ENCODE results near the gene PDGFB. TPM values are rescaled to one million over a fixed set of nuclear protein-coding genes. Genes with fewer than 3 reads are reported as not detected.

The PDGFB gene
- total RNA-seq, 4 donors from 2014 or later = 2.7 to 7.5 (median 4.0) TPM

DNA sequence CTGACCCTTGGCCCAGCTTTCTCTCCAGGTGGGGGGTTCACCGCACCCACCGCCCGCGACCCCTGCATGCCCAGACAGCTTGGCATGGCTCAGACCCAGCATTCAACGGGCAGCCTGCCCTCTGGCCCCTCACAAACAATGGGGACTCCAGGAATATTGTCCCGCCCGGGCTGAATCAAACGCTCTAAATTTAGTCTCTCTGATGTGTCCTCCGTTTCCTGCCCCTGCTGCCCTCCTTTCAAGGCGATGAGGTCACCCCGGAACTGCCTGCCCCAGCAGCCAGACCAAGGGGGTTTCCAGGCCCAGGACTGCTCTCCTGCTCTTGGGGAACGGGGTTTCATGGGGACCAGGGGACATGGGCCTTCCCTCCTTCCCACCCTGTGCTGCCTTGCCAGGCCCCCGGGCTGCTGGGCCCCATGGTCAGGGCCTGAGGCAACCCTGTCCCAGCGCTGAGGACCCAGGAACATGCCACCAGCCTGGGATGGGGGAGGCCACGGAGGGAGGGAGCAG lies 10.1 kb upstream of the PDGFB start:
- Histone ChIP-seq H3K4me1 (peaks cover 10 to 24% (median 17%) of the 10 kb centered on the region in 4 donors), H3K27ac (peak overlapping the region in 2 of 4 donors; percentile 1 to 43), H3K9me3 (no peaks in the 10 kb centered on the region), H3K36me3 (no peaks in the 10 kb centered on the region), H3K27me3 (peaks cover 38% of the 10 kb centered on the region), H3K4me3 (no peak overlapping the region)
- in situ Hi-C loops (cut with MboI; ENCODE audit: low pct_ligation_motif_present in 1 of 4, low pct_unique_long_range_greater_than_20kb in 1 of 4, low sequenced_read_pairs in 3 of 4) (no loop called here), intact Hi-C loops (cut with DNase I; ENCODE audit: low total_unique reads) (no loop called here)
- 20 to 38% methylated on average over 3 to 15 of the region's 15 CpGs for WGBS, 2 donors (ENCODE audit: low coverage in 1 of 2)
- no peak for TF ChIP-seq EP300 (IDR thresholded peaks at IDR 0.05; ENCODE audit: low read depth)
- no peak for TF ChIP-seq POLR2AphosphoS5 (IDR thresholded peaks at IDR 0.05)
- TF ChIP-seq, protein P1, sequence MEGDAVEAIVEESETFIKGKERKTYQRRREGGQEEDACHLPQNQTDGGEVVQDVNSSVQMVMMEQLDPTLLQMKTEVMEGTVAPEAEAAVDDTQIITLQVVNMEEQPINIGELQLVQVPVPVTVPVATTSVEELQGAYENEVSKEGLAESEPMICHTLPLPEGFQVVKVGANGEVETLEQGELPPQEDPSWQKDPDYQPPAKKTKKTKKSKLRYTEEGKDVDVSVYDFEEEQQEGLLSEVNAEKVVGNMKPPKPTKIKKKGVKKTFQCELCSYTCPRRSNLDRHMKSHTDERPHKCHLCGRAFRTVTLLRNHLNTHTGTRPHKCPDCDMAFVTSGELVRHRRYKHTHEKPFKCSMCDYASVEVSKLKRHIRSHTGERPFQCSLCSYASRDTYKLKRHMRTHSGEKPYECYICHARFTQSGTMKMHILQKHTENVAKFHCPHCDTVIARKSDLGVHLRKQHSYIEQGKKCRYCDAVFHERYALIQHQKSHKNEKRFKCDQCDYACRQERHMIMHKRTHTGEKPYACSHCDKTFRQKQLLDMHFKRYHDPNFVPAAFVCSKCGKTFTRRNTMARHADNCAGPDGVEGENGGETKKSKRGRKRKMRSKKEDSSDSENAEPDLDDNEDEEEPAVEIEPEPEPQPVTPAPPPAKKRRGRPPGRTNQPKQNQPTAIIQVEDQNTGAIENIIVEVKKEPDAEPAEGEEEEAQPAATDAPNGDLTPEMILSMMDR (IDR thresholded peaks at IDR 0.05) = no peak
- no peak for TF ChIP-seq POLR2A (IDR thresholded peaks at IDR 0.05)
- DNase-seq = no peak

- no peaks in the 10 kb centered on the region for H3K36me3 ChIP-seq
- H3K27me3 ChIP-seq = peaks cover 45% of the 10 kb centered on the region
- WGBS, 2 donors (ENCODE audit: low coverage in 1 of 2) = 71% methylated on average over 8 of the region's 14 CpGs; no CpG with 5 or more reads in 1 of the 2 donors
- no peaks in the 10 kb centered on the region for H3K9me3 ChIP-seq
- H3K4me3 ChIP-seq = no peak overlapping the region
- no peak overlapping the region for H3K27ac ChIP-seq
- H3K4me1 ChIP-seq = peaks cover 10 to 24% (median 17%) of the 10 kb centered on the region in 4 donors
- no peak for DNase-seq
- intact Hi-C loops (cut with DNase I; ENCODE audit: low total_unique reads) = no loop called here
- no peak for TF ChIP-seq POLR2A (IDR thresholded peaks at IDR 0.05)
- TF ChIP-seq POLR2AphosphoS5 (IDR thresholded peaks at IDR 0.05) = no peak
- TF ChIP-seq, protein P1 (IDR thresholded peaks at IDR 0.05) = no peak
- TF ChIP-seq EP300 (IDR thresholded peaks at IDR 0.05; ENCODE audit: low read depth) = no peak
- in situ Hi-C loops (cut with MboI; ENCODE audit: low pct_ligation_motif_present in 1 of 4, low pct_unique_long_range_greater_than_20kb in 1 of 4, low sequenced_read_pairs in 3 of 4) = no loop called here
These were observed 9.3 kb upstream of the PDGFB start for GRCh38 chr22:39254122-39254521.

- Histone ChIP-seq H3K27me3 (peaks cover 51% of the 10 kb centered on the region), H3K4me1 (peaks cover 10 to 24% (median 17%) of the 10 kb centered on the region in 4 donors), H3K36me3 (no peaks in the 10 kb centered on the region), H3K9me3 (no peaks in the 10 kb centered on the region), H3K27ac (no peak overlapping the region), H3K4me3 (no peak overlapping the region)
- DNase-seq = peak; percentile 38
- in situ Hi-C loops (cut with MboI; ENCODE audit: low pct_ligation_motif_present in 1 of 4, low pct_unique_long_range_greater_than_20kb in 1 of 4, low sequenced_read_pairs in 3 of 4) (no loop called here), intact Hi-C loops (cut with DNase I; ENCODE audit: low total_unique reads) (no loop called here)
- WGBS, 2 donors (ENCODE audit: low coverage in 1 of 2) = 15% methylated on average over 18 of the region's 19 CpGs; no CpG with 5 or more reads in 1 of the 2 donors
- TF ChIP-seq POLR2A (IDR thresholded peaks at IDR 0.05) (no peak), EP300 (IDR thresholded peaks at IDR 0.05; ENCODE audit: low read depth) (no peak)
These were observed 8.8 kb upstream of the PDGFB start for GRCh38 chr22:39253435-39254070.

- in situ Hi-C loops (cut with MboI; ENCODE audit: low pct_ligation_motif_present in 1 of 4, low pct_unique_long_range_greater_than_20kb in 1 of 4, low sequenced_read_pairs in 3 of 4) = no loop called here
- H3K27me3 ChIP-seq = peaks cover 59% of the 10 kb centered on the region
These were observed 8.0 kb upstream of the PDGFB start for GRCh38 chr22:39252461-39253434.

More at GRCh38 chr22:39252461-39253434, 8.0 kb upstream of the PDGFB start:
- Histone ChIP-seq H3K4me1 (peaks cover 10 to 24% (median 17%) of the 10 kb centered on the region in 4 donors), H3K4me3 (no peak overlapping the region), H3K9me3 (no peaks in the 10 kb centered on the region), H3K36me3 (no peaks in the 10 kb centered on the region), H3K27ac (no peak overlapping the region)
- intact Hi-C loops (cut with DNase I; ENCODE audit: low total_unique reads) = no loop called here
- TF ChIP-seq, protein P1 (IDR thresholded peaks at IDR 0.05) = no peak
- TF ChIP-seq POLR2A (IDR thresholded peaks at IDR 0.05) = no peak
- TF ChIP-seq POLR2AphosphoS5 (IDR thresholded peaks at IDR 0.05) = no peak
- WGBS, 2 donors (ENCODE audit: low coverage in 1 of 2) = 17 to 60% methylated on average over 1 to 19 of the region's 21 CpGs
- no peak for DNase-seq

Measured in transverse colon (tissue), 4 donors.